GM18907 (cell line): ENCODE measurements around the gene MYLK.

ENCODE experiments used
- ATAC-seq: cut with Tn5 transposase; IDR thresholded peaks from one replicate; pipeline ENCODE4 v1.9.1; 2021; ENCODE audit warnings: mild to moderate bottlenecking, moderate library complexity; ENCODE audit not compliant: unreplicated experiment

MYLK gene

GRCh38 chr3:123795471-123796251 is 88.5 kb downstream of the MYLK start:
- no peak for ATAC-seq

- ATAC-seq, result no peak
Observed at GRCh38 chr3:123793425-123793824, 90.7 kb downstream of the MYLK start.

GRCh38 chr3:123792473-123793201 is 91.5 kb downstream of the MYLK start:
- no peak for ATAC-seq

GRCh38 chr3:123791898-123792297 is 92.2 kb downstream of the MYLK start:
- no peak for ATAC-seq

GRCh38 chr3:123791417-123791816 is 92.7 kb downstream of the MYLK start:
- no peak for ATAC-seq

GRCh38 chr3:123791073-123791370 is 93.1 kb downstream of the MYLK start:
- ATAC-seq, result no peak

GRCh38 chr3:123790254-123791072 is 93.7 kb downstream of the MYLK start:
- no peak for ATAC-seq

- ATAC-seq, result no peak
Observed at GRCh38 chr3:123789760-123790159, 94.4 kb downstream of the MYLK start.

GRCh38 chr3:123789160-123789559 is 95.0 kb downstream of the MYLK start:
- ATAC-seq, result no peak

- no peak for ATAC-seq
Observed at GRCh38 chr3:123788710-123789109, 95.4 kb downstream of the MYLK start.

- no peak for ATAC-seq
Observed at GRCh38 chr3:123787133-123787532, 97.0 kb downstream of the MYLK start.

GRCh38 chr3:123785602-123786001 is 98.5 kb downstream of the MYLK start:
- ATAC-seq, result no peak

GRCh38 chr3:123783811-123784210 is 100.3 kb downstream of the MYLK start:
- no peak for ATAC-seq

- no peak for ATAC-seq
Observed at GRCh38 chr3:123783050-123783689, 101.0 kb downstream of the MYLK start.

GRCh38 chr3:123782488-123782887 is 101.6 kb downstream of the MYLK start:
- no peak for ATAC-seq

GRCh38 chr3:123781571-123782275 is 102.4 kb downstream of the MYLK start:
- ATAC-seq, result no peak

GRCh38 chr3:123781138-123781537 is 103.0 kb downstream of the MYLK start:
- no peak for ATAC-seq

GRCh38 chr3:123780656-123781055 is 103.5 kb downstream of the MYLK start:
- ATAC-seq, result no peak

- no peak for ATAC-seq
Observed at GRCh38 chr3:123779655-123780231, 104.4 kb downstream of the MYLK start.

- ATAC-seq, result no peak
Observed at GRCh38 chr3:123778991-123779622, 105.0 kb downstream of the MYLK start.
